Panc1 (cell line): ENCODE measurements around the gene TBC1D10B. TPM values are rescaled to one million over a fixed set of nuclear protein-coding genes. Genes with fewer than 3 reads are reported as not detected.

Source experiments
- ATAC-seq: fragments of 200-7000 bp; cut with Tn5 transposase; 2 replicates; pipeline ENCODE4 v1.9.1; 2020; ENCODE audit warnings: mild to moderate bottlenecking, moderate library complexity
- BruUV-seq: library from RNA; stranded (reverse); fragments of 400-500 nt; replicated peaks from 2 replicates; lab custom pipeline; 2021; lab: Mats Ljungman, UMichigan
- CTCF ChIA-PET: fragments of 300-600 bp; sonication (Branson Sonifier 250); formaldehyde crosslinking; loops from one replicate; lab custom pipeline; 2022; ENCODE audit warnings: antibody characterized with exemption; lab: Charles Lee
- POLR2A ChIA-PET: fragments of 300-600 bp; sonication (Branson Sonifier 250); formaldehyde crosslinking; loops from one replicate; lab custom pipeline; 2022; ENCODE audit warnings: antibody characterized with exemption; lab: Charles Lee
- DNase-seq: peaks from one replicate; pipeline ENCODE4 v3.0.0-alpha.2; 2010; ENCODE audit warnings: low read depth, low spot score
- H3K27ac ChIP-seq: 2 replicates; pipeline ENCODE4 v1.5.1; 2011; ENCODE audit warnings: mild to moderate bottlenecking, low read length, inconsistent platforms
- H3K27me3 ChIP-seq: fragments of 200-500 bp; sonication (Bioruptor generic); 2 replicates; pipeline ENCODE4 v1.6.0; 2014; ENCODE audit warnings: low read length, inconsistent platforms; ENCODE audit not compliant: control insufficient read depth, insufficient read depth
- H3K36me3 ChIP-seq: fragments of 200-500 bp; sonication (Bioruptor generic); 2 replicates; pipeline ENCODE4 v1.5.1; 2014; ENCODE audit warnings: inconsistent platforms, mild to moderate bottlenecking, low read length, moderate library complexity; ENCODE audit not compliant: control insufficient read depth, insufficient read depth
- H3K4me1 ChIP-seq: 2 replicates; pipeline ENCODE4 v1.5.1; 2011; ENCODE audit warnings: inconsistent platforms, mild to moderate bottlenecking, low read length, moderate library complexity; ENCODE audit not compliant: control insufficient read depth, insufficient read depth
- H3K4me3 ChIP-seq, 2 experiments: 2 replicates each; pipeline ENCODE4 v1.5.1; 2011 to 2012; ENCODE audit warnings: low read depth in 2 of 2, low read length in 2 of 2, mild to moderate bottlenecking in 2 of 2, inconsistent platforms in 1 of 2, moderate library complexity in 1 of 2
- H3K9me3 ChIP-seq: fragments of 200-500 bp; sonication (Bioruptor generic); 2 replicates; pipeline ENCODE4 v1.5.1; 2014; ENCODE audit warnings: low read depth, mild to moderate bottlenecking, inconsistent platforms, low read length, moderate library complexity; ENCODE audit not compliant: control insufficient read depth, insufficient read depth
- POLR2AphosphoS5 ChIP-seq: IDR thresholded peaks from 2 replicates; pipeline ENCODE4 v1.6.1; 2012; ENCODE audit warnings: mild to moderate bottlenecking, low read depth, low read length, moderate library complexity
- SIN3A ChIP-seq: IDR thresholded peaks from 2 replicates; pipeline ENCODE4 v1.6.1; 2012; ENCODE audit warnings: low read depth, mild to moderate bottlenecking, low read length, moderate library complexity, borderline replicate concordance; ENCODE audit not compliant: insufficient read depth
- TCF7L2 ChIP-seq: IDR thresholded peaks from 2 replicates; pipeline ENCODE4 v1.6.1; 2011; ENCODE audit warnings: mild to moderate bottlenecking, low read depth, low read length, inconsistent platforms
- in situ Hi-C: cut with HindIII; loops from 2 replicates; pipeline ENCODE4 v1.10.0; 2016; ENCODE audit warnings: low sequenced_read_pairs, low pct_unique_long_range_greater_than_20kb
- intact Hi-C: fragments of 100-400 bp; cut with micrococcal nuclease; formaldehyde crosslinking; loops from one replicate; pipeline ENCODE4 v1.10.0; 2022; ENCODE audit not compliant: unreplicated experiment
- total RNA-seq: library from RNA; stranded (reverse); gene quantifications from one replicate; pipeline ENCODE4 v1.2.1, GENCODE V29; 2021; ENCODE audit not compliant: unreplicated experiment
- TF ChIP-seq, protein P1 (sequence below), 2 experiments: IDR thresholded peaks; 2 replicates each; pipeline ENCODE4 v1.6.1; 2011 to 2012; ENCODE audit warnings: low read depth in 2 of 2, control low read depth in 1 of 2, low read length in 1 of 2, mild to moderate bottlenecking in 1 of 2, moderate library complexity in 1 of 2; ENCODE audit not compliant: insufficient read depth in 1 of 2
- TF ChIP-seq, protein P2 (sequence below): fragments of 450-650 bp; IDR thresholded peaks from 2 replicates; pipeline ENCODE4 v1.5.1; 2017; ENCODE audit warnings: mild to moderate bottlenecking

TBC1D10B gene
- total RNA-seq, 1 experiment from 2014 or later, result 52.6 TPM

GRCh38 chr16:30416047-30416603 is 45.8 kb upstream of the TBC1D10B start:
- Histone ChIP-seq H3K4me3 (no peak overlapping the region), H3K27me3 (no peaks in the 10 kb centered on the region), H3K36me3 (peaks cover 2% of the 10 kb centered on the region), H3K9me3 (no peaks in the 10 kb centered on the region), H3K4me1 (peaks cover 13% of the 10 kb centered on the region), H3K27ac (no peak overlapping the region)
- no TSS peak for BruUV-seq
- in situ Hi-C loops (no loop called here), intact Hi-C loops (no loop called here)
- ChIA-PET CTCF (interaction anchor here (0.7 to 1.1 kb wide), 2 partner anchors 9 to 109 kb away, joined by 4 to 6 read pairs; partner anchors contain the start of gene ZNF771), POLR2A (no interaction called here)
- no peak for DNase-seq
- no peak for ATAC-seq
- no peak for TF ChIP-seq SIN3A
- TF ChIP-seq POLR2AphosphoS5, result no peak
- TF ChIP-seq, protein P1, sequence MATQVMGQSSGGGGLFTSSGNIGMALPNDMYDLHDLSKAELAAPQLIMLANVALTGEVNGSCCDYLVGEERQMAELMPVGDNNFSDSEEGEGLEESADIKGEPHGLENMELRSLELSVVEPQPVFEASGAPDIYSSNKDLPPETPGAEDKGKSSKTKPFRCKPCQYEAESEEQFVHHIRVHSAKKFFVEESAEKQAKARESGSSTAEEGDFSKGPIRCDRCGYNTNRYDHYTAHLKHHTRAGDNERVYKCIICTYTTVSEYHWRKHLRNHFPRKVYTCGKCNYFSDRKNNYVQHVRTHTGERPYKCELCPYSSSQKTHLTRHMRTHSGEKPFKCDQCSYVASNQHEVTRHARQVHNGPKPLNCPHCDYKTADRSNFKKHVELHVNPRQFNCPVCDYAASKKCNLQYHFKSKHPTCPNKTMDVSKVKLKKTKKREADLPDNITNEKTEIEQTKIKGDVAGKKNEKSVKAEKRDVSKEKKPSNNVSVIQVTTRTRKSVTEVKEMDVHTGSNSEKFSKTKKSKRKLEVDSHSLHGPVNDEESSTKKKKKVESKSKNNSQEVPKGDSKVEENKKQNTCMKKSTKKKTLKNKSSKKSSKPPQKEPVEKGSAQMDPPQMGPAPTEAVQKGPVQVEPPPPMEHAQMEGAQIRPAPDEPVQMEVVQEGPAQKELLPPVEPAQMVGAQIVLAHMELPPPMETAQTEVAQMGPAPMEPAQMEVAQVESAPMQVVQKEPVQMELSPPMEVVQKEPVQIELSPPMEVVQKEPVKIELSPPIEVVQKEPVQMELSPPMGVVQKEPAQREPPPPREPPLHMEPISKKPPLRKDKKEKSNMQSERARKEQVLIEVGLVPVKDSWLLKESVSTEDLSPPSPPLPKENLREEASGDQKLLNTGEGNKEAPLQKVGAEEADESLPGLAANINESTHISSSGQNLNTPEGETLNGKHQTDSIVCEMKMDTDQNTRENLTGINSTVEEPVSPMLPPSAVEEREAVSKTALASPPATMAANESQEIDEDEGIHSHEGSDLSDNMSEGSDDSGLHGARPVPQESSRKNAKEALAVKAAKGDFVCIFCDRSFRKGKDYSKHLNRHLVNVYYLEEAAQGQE (IDR thresholded peaks at IDR 0.05; ENCODE audit: insufficient read depth in 1 of 2, low read depth in 2 of 2, low read length in 1 of 2), result no peak
- TF ChIP-seq, protein P2, sequence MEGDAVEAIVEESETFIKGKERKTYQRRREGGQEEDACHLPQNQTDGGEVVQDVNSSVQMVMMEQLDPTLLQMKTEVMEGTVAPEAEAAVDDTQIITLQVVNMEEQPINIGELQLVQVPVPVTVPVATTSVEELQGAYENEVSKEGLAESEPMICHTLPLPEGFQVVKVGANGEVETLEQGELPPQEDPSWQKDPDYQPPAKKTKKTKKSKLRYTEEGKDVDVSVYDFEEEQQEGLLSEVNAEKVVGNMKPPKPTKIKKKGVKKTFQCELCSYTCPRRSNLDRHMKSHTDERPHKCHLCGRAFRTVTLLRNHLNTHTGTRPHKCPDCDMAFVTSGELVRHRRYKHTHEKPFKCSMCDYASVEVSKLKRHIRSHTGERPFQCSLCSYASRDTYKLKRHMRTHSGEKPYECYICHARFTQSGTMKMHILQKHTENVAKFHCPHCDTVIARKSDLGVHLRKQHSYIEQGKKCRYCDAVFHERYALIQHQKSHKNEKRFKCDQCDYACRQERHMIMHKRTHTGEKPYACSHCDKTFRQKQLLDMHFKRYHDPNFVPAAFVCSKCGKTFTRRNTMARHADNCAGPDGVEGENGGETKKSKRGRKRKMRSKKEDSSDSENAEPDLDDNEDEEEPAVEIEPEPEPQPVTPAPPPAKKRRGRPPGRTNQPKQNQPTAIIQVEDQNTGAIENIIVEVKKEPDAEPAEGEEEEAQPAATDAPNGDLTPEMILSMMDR, result no peak
- no peak for TF ChIP-seq TCF7L2

DNA sequence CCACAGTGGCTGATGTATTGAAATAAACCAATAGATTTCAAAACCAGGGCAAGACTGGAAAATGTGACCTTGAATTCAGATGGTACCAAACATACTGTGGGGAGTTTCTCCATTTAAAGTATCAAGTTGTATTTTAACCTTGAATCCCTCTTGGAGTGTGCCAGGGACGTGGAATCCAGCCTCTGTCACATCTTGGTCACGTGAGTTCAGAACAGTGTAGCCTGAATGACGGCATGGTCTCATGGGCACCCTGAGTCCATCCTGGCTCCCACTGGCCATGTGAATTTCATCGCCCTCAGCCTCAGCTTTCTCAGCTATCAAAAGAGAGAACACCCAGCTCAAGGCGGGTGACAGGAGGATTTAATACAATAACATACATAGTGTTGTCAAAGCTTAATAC is 43.9 kb upstream of the TBC1D10B start:
- no peak overlapping the region for H3K4me3 ChIP-seq
- H3K27me3 ChIP-seq, result no peaks in the 10 kb centered on the region
- no TSS peak for BruUV-seq
- in situ Hi-C loops, result no loop called here
- no peak for DNase-seq
- ChIA-PET CTCF (no interaction called here), POLR2A (no interaction called here)
- no peak overlapping the region for H3K27ac ChIP-seq
- no peaks in the 10 kb centered on the region for H3K9me3 ChIP-seq
- peaks cover 17% of the 10 kb centered on the region for H3K4me1 ChIP-seq
- H3K36me3 ChIP-seq, result no peaks in the 10 kb centered on the region
- ATAC-seq, result no peak
- intact Hi-C loops, result no loop called here
- TF ChIP-seq, protein P2, result no peak
- TF ChIP-seq SIN3A (no peak), POLR2AphosphoS5 (no peak), TCF7L2 (no peak)
- TF ChIP-seq, protein P1 (IDR thresholded peaks at IDR 0.05; ENCODE audit: insufficient read depth in 1 of 2, low read depth in 2 of 2, low read length in 1 of 2), result no peak
